ENCODE data around the gene PTPRN2.

PTPRN2 gene

DNA sequence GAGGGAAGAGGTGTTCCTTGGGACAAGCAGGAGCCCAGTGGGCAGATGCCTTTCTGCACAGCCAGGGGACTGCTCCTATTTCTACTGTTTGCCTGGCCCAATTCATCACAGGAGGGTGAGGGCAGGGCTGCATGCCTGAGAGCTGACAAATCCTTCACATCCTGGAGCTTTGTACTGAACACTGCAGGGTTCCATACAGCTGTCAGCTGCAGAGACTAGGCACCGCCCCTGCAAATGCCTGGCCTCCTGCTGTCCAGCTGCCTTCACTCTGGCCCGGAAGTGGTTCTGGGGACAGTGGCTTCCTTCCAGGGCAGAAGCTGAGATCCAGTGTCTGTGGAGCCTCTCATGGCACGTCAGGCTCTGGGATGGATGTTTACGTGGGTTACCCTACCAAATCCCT lies 780.1 kb downstream of the PTPRN2 start:
- H3K4me3 ChIP-seq (ENCODE audit: low read depth, low read length) = no peak overlapping the region
- TF ChIP-seq, protein P1, sequence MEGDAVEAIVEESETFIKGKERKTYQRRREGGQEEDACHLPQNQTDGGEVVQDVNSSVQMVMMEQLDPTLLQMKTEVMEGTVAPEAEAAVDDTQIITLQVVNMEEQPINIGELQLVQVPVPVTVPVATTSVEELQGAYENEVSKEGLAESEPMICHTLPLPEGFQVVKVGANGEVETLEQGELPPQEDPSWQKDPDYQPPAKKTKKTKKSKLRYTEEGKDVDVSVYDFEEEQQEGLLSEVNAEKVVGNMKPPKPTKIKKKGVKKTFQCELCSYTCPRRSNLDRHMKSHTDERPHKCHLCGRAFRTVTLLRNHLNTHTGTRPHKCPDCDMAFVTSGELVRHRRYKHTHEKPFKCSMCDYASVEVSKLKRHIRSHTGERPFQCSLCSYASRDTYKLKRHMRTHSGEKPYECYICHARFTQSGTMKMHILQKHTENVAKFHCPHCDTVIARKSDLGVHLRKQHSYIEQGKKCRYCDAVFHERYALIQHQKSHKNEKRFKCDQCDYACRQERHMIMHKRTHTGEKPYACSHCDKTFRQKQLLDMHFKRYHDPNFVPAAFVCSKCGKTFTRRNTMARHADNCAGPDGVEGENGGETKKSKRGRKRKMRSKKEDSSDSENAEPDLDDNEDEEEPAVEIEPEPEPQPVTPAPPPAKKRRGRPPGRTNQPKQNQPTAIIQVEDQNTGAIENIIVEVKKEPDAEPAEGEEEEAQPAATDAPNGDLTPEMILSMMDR (IDR thresholded peaks at IDR 0.05; ENCODE audit: control insufficient read depth, extremely low read depth, insufficient read depth) = no peak
- DNase-seq (ENCODE audit: low read depth) = no peak

DNA sequence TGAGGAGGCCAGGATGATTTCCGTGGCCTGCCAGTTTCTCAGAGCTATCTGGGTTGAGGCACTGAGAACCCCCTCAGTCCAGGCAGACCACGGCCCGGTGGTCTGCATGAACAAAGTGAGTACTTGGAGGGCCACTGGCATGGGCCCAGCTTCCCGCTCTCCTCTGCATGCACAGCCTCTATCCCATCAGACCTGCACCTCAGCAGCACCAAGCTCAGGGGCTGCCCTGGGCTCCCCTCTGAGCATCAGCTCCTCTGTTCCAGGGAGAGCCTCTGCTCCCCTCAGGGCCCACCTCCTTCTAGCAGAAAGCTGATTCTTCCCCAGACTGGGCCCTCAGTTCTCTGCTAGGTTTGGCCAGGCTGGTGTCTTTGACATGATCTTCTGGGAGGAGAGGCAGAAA lies 780.9 kb downstream of the PTPRN2 start:
- no peak for DNase-seq (ENCODE audit: low read depth)
- no peak overlapping the region for H3K4me3 ChIP-seq (ENCODE audit: low read depth, low read length)
- TF ChIP-seq, protein P1 (IDR thresholded peaks at IDR 0.05; ENCODE audit: control insufficient read depth, extremely low read depth, insufficient read depth) = no peak

DNA sequence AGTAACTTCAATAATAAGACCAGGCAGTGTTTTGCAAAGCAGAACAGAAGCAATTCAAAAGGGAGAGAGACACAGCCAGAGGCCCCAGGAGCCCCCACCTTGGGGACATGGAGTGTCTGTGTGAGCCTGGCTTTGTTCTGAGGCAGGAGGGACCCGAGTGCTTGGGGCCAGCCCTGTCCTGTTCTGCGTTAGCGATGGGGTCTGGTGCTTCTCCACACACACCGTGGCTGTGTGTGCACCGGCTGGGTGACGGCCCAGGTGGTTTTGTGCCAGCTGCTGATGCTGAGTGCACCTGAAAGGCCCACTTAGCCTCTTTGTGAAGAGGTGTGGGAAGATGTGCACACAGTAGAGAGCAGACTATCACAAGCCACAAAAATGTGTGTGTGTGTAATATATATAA lies 781.9 kb downstream of the PTPRN2 start:
- H3K4me3 ChIP-seq (ENCODE audit: low read depth, low read length) = no peak overlapping the region
- no peak for DNase-seq (ENCODE audit: low read depth)
- TF ChIP-seq, protein P1 (IDR thresholded peaks at IDR 0.05; ENCODE audit: control insufficient read depth, extremely low read depth, insufficient read depth) = no peak

DNA sequence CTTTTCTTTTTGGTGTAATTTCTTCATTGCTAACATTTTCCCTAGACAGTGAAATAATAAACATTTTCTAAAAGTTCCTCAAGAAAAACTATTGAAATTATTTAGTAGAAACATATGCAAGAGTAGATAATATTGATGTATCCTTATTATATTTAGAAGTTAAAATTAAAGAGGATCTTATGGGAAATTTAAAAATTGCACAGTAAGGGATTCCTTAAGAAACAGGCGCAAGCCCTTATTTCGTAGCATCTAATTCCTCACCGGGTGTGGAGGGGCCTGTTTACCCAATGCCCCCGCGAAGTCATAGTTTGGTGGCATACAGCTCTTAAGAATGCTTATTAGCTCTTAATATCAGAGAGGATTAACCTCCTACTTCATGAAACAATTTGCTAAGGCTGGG lies 783.7 kb downstream of the PTPRN2 start:
- TF ChIP-seq, protein P1 (IDR thresholded peaks at IDR 0.05; ENCODE audit: control insufficient read depth, extremely low read depth, insufficient read depth) = no peak
- no peak overlapping the region for H3K4me3 ChIP-seq (ENCODE audit: low read depth, low read length)
- no peak for DNase-seq (ENCODE audit: low read depth)

DNA sequence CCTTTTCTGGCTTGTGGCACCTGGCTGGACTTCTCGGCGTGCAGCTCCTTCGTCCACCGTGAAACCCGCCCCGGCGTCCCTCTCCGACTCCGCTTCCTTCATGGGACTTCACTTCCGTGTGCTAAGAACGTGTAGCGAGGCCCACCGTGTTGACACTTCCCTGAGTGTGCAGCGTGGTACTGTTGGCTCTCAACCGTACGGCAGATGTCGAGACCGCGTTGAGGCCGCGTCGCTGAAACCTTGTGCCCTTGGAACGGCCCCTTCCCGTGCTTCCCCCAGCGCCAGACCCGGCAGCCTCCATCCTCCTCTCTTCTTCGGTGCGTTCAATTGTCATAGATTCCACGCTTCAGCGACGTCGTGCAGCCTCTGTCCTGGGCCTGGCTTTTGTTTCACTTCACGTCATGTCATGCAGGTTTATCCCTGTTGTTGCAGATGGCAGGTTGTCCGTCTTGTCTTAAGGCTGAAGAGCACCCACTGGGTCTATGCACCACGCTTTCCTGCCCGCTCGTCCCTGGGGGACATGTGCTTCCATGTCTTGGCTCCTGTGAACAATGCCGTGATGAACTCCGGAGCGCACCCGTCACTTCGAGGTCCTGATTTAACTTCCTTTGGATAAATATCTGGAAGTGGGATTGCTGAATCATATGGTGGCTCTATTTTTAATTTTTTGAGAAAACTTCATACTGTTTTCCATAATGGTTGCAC lies 785.5 kb downstream of the PTPRN2 start:
- DNase-seq (ENCODE audit: low read depth) = no peak
- TF ChIP-seq, protein P1 (IDR thresholded peaks at IDR 0.05; ENCODE audit: control insufficient read depth, extremely low read depth, insufficient read depth) = no peak
- H3K4me3 ChIP-seq (ENCODE audit: low read depth, low read length) = no peak overlapping the region

DNA sequence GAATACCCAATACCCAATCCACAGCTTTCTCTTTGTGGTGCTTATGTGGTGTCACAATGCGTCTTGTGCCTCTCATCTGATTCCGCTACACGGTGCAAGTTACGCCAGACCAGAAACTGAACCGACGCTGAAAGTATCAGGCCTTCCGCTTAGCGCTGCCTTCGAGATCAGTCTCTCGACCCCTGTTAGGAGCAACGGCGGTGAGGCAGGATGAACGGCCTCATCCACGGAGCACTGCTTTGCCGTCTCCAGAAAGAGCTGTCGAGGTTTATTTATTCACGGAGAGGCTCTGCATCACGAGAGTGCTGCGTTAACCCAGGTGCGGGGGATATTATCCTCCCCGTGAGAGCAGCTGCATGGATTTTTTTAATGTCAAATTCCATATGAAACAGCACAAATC lies 786.5 kb downstream of the PTPRN2 start:
- no peak for DNase-seq (ENCODE audit: low read depth)
- no peak overlapping the region for H3K4me3 ChIP-seq (ENCODE audit: low read depth, low read length)
- TF ChIP-seq, protein P1 (IDR thresholded peaks at IDR 0.05; ENCODE audit: control insufficient read depth, extremely low read depth, insufficient read depth) = no peak

DNA sequence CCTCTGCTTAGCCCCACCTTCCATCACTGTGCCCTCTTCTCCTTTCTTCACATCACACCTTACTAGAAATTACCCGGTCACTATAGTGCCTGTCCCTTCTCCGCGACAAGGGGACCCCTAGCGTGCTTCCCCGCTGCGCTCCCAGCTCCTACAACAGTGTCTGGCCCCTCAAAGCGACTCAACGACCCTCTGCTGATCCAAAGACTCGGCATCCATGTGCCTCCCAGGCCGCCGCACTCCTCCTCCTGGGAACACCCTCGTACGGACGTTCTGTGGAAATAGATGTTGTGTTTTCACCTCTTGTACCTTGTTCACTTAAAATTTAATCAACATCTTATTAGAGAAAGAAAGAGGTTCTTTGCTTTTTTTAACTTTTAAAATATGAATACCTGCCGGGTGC lies 787.3 kb downstream of the PTPRN2 start:
- H3K4me3 ChIP-seq (ENCODE audit: low read depth, low read length) = no peak overlapping the region
- DNase-seq (ENCODE audit: low read depth) = no peak
- TF ChIP-seq, protein P1 (IDR thresholded peaks at IDR 0.05; ENCODE audit: control insufficient read depth, extremely low read depth, insufficient read depth) = no peak

Measured in LNCaP clone FGC (cell line).